ENCODE data around the gene UBC. TPM values are rescaled to one million over a fixed set of nuclear protein-coding genes. Genes with fewer than 3 reads are reported as not detected.

Gene UBC
- 1,000 to 10,000 TPM in 2 of 3 donors, 100 to 1,000 TPM in 1; 977 to 1,715 (median 1,389) TPM for polyA plus RNA-seq

DNA sequence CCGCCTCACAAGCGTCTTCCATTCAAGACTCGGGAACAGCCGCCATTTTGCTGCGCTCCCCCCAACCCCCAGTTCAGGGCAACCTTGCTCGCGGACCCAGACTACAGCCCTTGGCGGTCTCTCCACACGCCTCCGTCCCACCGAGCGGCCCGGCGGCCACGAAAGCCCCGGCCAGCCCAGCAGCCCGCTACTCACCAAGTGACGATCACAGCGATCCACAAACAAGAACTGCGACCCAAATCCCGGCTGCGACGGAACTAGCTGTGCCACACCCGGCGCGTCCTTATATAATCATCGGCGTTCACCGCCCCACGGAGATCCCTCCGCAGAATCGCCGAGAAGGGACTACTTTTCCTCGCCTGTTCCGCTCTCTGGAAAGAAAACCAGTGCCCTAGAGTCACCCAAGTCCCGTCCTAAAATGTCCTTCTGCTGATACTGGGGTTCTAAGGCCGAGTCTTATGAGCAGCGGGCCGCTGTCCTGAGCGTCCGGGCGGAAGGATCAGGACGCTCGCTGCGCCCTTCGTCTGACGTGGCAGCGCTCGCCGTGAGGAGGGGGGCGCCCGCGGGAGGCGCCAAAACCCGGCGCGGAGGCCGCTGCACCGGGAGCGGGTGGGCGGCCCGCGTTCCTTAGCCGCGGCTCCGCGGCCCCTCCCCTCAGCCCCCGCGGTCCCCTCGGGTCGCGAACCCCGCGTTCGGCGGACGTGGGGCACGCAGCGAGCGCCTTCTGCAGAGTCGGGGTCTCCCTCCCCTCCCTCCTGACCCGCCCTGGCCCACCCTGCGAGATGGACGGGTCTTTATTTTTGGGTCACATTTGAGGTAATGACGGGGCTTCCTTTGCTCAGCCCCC is at the start of gene UBC:
Gene UBC (minus strand): TSS at position 259 of the 847 bp plus-strand sequence. CDS start 879 bp downstream, outside the sequence.
- Mint-ChIP-seq H3K4me3 (peak within 1 kb of the TSS; percentile 97 to 100 (median 99)), H3K27ac (peak within 1 kb of the TSS; percentile 98 to 100 (median 100)), H3K36me3 (peaks cover 19 to 30% (median 25%) of the 10 kb centered on the region in 3 donors), H3K4me1 (peaks cover 79 to 86% of the 10 kb centered on the region in 2 donors), H3K27me3 (ENCODE audit: low read depth in 3 of 3) (peaks cover 31 to 44% (median 44%) of the 10 kb centered on the region in 3 donors), H3K9me3 (peaks cover 0 to 8% (median 1%) of the 10 kb centered on the region in 6 donors)
- DNase-seq, result peak; percentile 92 to 95 (median 95)

DNA sequence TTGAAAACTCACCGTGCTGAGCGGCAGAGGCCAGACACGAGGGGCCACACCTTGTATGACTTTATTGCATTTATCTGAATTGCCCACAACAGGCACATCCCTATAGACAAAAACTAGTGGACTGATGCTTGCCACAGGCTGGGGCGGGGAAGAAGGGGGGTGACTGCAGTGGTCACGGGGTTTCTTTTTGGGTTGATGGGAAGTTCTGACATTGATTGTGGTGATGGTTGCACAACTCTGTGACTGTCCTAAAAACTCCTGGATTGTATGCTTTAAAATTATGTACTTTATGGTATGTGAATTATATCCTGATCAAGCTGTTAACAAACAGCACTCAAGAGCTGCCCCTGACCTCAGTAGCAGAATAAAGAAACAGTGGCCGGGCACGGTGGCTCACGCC is 48.8 kb upstream of the UBC start:
- H3K27me3 Mint-ChIP-seq (ENCODE audit: low read depth in 3 of 3), result peaks cover 0 to 2% (median 2%) of the 10 kb centered on the region in 3 donors
- DNase-seq, result no peak
- no peaks in the 10 kb centered on the region for H3K4me1 Mint-ChIP-seq

GRCh38 chr12:124961055-124961454 is 46.6 kb upstream of the UBC start:
- no peak for DNase-seq
- Mint-ChIP-seq H3K27ac (peak overlapping the region in 1 of 6 donors; percentile 57), H3K4me3 (no peak overlapping the region), H3K36me3 (peaks cover 10 to 33% (median 16%) of the 10 kb centered on the region in 3 donors), H3K27me3 (ENCODE audit: low read depth in 3 of 3) (peaks cover 0 to 5% (median 2%) of the 10 kb centered on the region in 3 donors), H3K4me1 (no peaks in the 10 kb centered on the region), H3K9me3 (no peaks in the 10 kb centered on the region)

More for the DNA sequence above, 48.8 kb upstream of the UBC start:
- Mint-ChIP-seq H3K36me3 (peaks cover 9 to 32% (median 9%) of the 10 kb centered on the region in 3 donors), H3K9me3 (no peaks in the 10 kb centered on the region), H3K4me3 (no peak overlapping the region), H3K27ac (no peak overlapping the region)

DNA sequence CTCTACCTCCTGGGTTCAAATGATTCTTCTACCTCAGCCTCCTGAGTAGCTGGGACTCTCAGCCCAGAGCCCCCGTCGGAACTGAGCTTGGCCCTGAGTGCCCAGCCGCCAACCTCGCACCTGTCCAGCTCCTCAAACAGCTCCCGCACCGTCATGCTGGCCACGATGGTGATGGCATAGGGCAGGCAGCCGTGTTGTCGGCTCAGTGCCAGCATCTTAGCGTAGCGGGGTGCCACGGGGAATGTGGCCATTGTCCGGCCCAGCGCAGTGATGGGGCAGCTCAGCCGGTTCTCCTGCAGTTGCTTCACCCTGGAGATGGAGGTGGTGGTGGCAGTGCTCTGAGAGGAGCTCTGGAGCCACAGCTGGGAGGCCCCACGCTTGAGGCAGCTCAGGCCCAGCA is 42.1 kb upstream of the UBC start:
- Mint-ChIP-seq H3K36me3 (peaks cover 9 to 23% (median 9%) of the 10 kb centered on the region in 3 donors), H3K4me1 (no peaks in the 10 kb centered on the region), H3K27ac (no peak overlapping the region), H3K9me3 (no peaks in the 10 kb centered on the region), H3K4me3 (no peak overlapping the region), H3K27me3 (ENCODE audit: low read depth in 3 of 3) (peaks cover 0 to 4% (median 3%) of the 10 kb centered on the region in 3 donors)
- DNase-seq, result no peak

DNA sequence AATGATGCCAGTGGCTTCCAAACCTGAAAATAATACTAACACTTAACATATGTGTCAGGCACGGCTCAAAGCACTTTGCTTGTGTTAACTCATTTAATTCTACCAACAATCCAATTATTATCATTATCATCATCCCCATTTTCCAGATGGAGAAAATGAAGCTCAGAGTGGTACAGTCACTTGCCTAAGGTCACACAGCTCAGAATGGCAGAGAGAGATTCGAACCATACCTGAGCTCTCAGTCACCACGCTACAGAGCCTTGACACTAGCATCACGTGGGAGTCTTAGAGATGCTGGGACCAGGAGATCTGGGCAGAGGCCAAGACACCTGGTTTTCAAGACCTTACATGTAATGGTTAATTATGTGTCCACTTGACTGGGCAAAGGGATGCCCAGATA is 40.3 kb upstream of the UBC start:
- H3K4me3 Mint-ChIP-seq, result no peak overlapping the region
- no peak for DNase-seq
- H3K4me1 Mint-ChIP-seq, result no peaks in the 10 kb centered on the region
- no peaks in the 10 kb centered on the region for H3K9me3 Mint-ChIP-seq
- peaks cover 0 to 4% (median 3%) of the 10 kb centered on the region in 3 donors for H3K27me3 Mint-ChIP-seq (ENCODE audit: low read depth in 3 of 3)
- no peak overlapping the region for H3K27ac Mint-ChIP-seq
- peaks cover 13 to 28% (median 14%) of the 10 kb centered on the region in 3 donors for H3K36me3 Mint-ChIP-seq

GRCh38 chr12:124953689-124954405 is 39.4 kb upstream of the UBC start:
- no peaks in the 10 kb centered on the region for H3K9me3 Mint-ChIP-seq
- H3K27me3 Mint-ChIP-seq (ENCODE audit: low read depth in 3 of 3), result peaks cover 0 to 5% (median 4%) of the 10 kb centered on the region in 3 donors
- peaks cover 12 to 28% (median 18%) of the 10 kb centered on the region in 3 donors for H3K36me3 Mint-ChIP-seq
- DNase-seq, result no peak
- H3K4me3 Mint-ChIP-seq, result no peak overlapping the region
- no peaks in the 10 kb centered on the region for H3K4me1 Mint-ChIP-seq
- H3K27ac Mint-ChIP-seq, result no peak overlapping the region

DNA sequence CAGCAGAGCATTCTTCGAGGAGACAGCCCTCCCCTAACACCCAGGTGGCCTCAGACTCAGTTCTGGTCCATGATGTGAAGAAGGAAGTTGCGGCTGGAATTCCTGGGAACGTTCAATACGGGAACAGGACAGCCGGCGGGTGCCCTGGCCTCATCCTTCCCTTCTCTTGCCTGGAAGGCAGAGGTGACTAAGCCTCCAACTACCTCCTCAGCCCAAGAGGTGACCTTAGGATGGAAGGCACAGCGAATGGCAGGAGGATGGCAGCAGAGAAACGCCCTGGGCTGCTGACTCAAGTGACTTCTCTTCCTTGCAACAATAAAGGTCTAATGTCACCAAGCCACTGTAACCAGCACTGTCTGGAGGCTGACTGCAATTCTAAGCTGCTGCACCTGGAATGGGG is 38.4 kb upstream of the UBC start:
- Mint-ChIP-seq H3K36me3 (peaks cover 12 to 23% (median 14%) of the 10 kb centered on the region in 3 donors), H3K4me1 (no peaks in the 10 kb centered on the region), H3K27ac (no peak overlapping the region), H3K27me3 (ENCODE audit: low read depth in 3 of 3) (peaks cover 0 to 3% (median 3%) of the 10 kb centered on the region in 3 donors), H3K9me3 (no peaks in the 10 kb centered on the region), H3K4me3 (no peak overlapping the region)
- no peak for DNase-seq

DNA sequence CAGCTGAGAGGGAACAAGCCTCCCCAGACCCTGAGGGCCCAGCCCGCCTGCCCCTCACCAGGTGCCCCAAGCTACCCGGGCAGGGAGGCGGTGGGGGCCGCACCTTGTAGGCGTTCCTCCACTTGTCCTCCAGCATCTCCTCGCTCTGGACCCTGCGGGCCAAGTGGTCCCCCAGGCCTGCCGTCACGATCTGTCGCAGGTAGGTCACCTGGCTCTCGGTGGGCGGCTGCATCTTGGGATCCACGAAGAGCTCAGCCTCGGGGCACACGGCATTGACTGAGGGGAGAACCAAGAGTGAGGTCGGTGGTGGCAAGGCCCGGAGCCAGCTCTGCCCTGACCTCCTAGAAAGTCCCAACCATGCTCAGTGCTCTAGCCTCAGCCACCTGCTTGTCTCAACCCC is 37.8 kb upstream of the UBC start:
- DNase-seq, result no peak
- Mint-ChIP-seq H3K27me3 (ENCODE audit: low read depth in 3 of 3) (peaks cover 0 to 3% (median 2%) of the 10 kb centered on the region in 3 donors), H3K9me3 (no peaks in the 10 kb centered on the region), H3K36me3 (peaks cover 12 to 21% (median 12%) of the 10 kb centered on the region in 3 donors), H3K4me1 (no peaks in the 10 kb centered on the region), H3K4me3 (no peak overlapping the region), H3K27ac (no peak overlapping the region)

DNA sequence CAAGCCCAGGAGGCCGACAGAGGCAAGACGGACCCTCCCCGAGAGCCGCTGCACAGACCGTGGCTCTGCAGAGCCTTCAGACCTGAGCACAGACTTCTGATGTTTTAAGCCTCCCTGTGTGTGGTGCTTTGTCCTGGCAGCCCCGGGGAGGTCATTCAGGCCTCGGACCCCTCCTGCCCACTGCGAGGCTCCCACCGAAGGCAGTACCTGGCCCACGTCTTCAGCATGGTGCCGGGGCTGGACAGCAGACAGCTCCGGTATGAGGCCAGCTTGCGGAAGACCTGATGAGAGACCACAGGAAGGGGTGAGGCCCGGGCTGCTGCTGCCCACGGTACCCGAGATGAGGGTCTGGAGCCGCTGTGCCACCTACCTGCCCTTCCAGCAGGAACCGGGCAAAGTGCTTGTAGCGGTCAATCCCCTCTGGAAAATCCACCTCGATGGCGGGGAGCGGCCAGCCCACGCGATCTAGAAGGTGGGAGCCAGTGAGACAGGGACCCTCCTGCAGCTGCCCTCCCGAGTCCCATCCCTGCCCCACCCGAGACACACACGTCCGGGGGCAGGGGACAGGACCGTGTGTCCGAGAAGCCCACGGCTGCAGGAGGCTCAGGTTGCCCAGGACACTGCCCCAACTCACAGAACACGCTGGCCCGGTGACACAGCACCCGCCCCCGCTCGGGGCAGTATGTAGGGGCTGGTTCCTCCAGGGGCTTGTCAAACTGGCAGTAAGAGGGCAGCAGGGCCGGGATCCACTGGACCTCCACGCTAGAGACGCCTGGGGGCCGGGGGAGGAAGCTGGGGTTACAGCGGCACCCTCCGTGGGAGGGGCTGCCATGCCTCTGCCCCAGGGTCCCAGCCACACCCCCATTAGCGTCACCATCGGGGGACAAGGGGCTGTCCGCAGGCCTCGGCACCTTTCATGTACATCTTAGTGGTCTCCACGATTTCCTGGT is 35.6 kb upstream of the UBC start:
- H3K27me3 Mint-ChIP-seq (ENCODE audit: low read depth in 3 of 3), result peaks cover 0 to 2% (median 2%) of the 10 kb centered on the region in 3 donors
- peaks cover 15 to 25% (median 16%) of the 10 kb centered on the region in 3 donors for H3K36me3 Mint-ChIP-seq
- H3K4me3 Mint-ChIP-seq, result no peak overlapping the region
- H3K27ac Mint-ChIP-seq, result no peak overlapping the region
- H3K4me1 Mint-ChIP-seq, result no peaks in the 10 kb centered on the region
- no peaks in the 10 kb centered on the region for H3K9me3 Mint-ChIP-seq
- no peak for DNase-seq

DNA sequence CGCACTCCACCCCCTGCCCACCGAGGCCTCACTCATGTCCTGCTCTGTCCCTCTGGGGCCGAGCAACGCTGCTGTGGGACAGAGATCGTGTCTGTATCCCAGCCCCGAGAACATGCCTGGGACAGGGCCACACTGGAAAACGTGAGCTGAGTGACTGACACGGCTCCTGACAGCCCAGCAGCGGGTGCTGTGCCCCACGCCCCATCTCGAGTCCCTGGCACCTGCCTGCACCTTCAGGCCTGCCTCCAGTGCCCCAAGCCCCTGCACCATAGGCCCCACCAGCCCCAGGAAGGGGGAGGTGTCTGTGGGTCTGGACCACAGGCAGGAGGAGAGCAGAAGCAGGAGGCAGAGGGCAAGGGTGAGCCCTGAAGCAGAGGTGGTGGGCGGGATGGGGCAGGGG is 34.6 kb upstream of the UBC start:
- H3K4me3 Mint-ChIP-seq, result no peak overlapping the region
- no peak for DNase-seq
- H3K4me1 Mint-ChIP-seq, result no peaks in the 10 kb centered on the region
- peaks cover 0 to 2% (median 2%) of the 10 kb centered on the region in 3 donors for H3K27me3 Mint-ChIP-seq (ENCODE audit: low read depth in 3 of 3)
- H3K27ac Mint-ChIP-seq, result no peak overlapping the region
- H3K9me3 Mint-ChIP-seq, result no peaks in the 10 kb centered on the region
- H3K36me3 Mint-ChIP-seq, result peaks cover 15 to 22% (median 16%) of the 10 kb centered on the region in 3 donors

DNA sequence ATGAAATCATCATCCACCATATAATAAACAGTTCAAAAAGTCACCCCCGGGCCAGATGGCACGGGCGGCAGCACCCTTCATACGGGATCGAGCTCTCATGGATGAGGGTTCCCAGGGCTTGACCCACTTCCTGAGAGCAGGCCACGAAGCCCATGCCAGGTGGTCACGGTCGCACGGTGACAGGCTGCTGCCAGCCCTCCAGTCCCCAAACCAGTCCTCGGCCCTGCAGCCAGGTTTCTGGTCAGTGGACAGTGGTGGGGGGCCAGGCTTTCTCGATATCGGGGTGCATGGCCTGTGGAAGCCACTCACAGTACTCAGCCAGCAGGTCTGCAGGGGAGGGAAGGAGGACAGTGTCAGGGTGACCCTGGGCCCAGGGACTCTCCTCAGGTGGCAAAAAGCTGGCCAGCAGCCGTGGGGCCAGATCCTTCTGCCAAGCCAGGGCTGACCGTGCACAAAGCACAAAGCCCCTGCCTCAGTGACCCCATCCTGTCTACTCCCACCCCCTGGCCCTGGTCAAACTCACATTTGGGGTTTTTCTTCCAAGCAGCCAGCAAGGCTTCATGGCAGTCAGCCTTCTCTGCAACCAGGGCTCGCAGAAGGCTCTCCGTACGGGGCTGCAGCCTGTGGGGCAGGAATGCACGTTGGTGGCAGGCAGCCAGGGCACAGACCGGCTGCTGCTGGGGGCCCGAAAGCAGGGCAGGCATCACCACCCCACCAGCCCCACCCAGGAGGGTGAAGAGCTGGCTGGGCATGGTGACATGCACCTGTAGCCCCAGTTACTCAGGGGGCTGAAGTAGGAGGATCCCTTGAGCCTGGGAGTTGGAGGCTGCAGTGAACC is 33.3 kb upstream of the UBC start:
- Mint-ChIP-seq H3K9me3 (no peaks in the 10 kb centered on the region), H3K4me3 (no peak overlapping the region), H3K4me1 (no peaks in the 10 kb centered on the region), H3K27ac (peak overlapping the region in 1 of 6 donors; percentile 21), H3K36me3 (peaks cover 15 to 22% (median 16%) of the 10 kb centered on the region in 3 donors), H3K27me3 (ENCODE audit: low read depth in 3 of 3) (peaks cover 0 to 2% (median 0%) of the 10 kb centered on the region in 3 donors)
- no peak for DNase-seq

GRCh38 chr12:124947013-124947412 is 32.6 kb upstream of the UBC start:
- no peak for DNase-seq
- H3K36me3 Mint-ChIP-seq, result peaks cover 15 to 22% (median 16%) of the 10 kb centered on the region in 3 donors
- H3K4me1 Mint-ChIP-seq, result no peaks in the 10 kb centered on the region
- H3K9me3 Mint-ChIP-seq, result no peaks in the 10 kb centered on the region
- no peak overlapping the region for H3K27ac Mint-ChIP-seq
- H3K4me3 Mint-ChIP-seq, result no peak overlapping the region
- peaks cover 0 to 4% (median 0%) of the 10 kb centered on the region in 3 donors for H3K27me3 Mint-ChIP-seq (ENCODE audit: low read depth in 3 of 3)
